Measurements from ENCODE around the gene EEF1G. TPM values are rescaled to one million over a fixed set of nuclear protein-coding genes. Genes with fewer than 3 reads are reported as not detected.
A peak's percentile ranks its signal among the peaks of the same experiment; 100 is the strongest.
"Not testable (repeated sequence)": the region's sequence is repeated elsewhere in the genome, so short reads cannot be mapped to it uniquely, and the experiment has no call there.

EEF1G gene
- total RNA-seq, 4 donors from 2014 or later, result 1,334 to 1,814 (median 1,607) TPM

DNA sequence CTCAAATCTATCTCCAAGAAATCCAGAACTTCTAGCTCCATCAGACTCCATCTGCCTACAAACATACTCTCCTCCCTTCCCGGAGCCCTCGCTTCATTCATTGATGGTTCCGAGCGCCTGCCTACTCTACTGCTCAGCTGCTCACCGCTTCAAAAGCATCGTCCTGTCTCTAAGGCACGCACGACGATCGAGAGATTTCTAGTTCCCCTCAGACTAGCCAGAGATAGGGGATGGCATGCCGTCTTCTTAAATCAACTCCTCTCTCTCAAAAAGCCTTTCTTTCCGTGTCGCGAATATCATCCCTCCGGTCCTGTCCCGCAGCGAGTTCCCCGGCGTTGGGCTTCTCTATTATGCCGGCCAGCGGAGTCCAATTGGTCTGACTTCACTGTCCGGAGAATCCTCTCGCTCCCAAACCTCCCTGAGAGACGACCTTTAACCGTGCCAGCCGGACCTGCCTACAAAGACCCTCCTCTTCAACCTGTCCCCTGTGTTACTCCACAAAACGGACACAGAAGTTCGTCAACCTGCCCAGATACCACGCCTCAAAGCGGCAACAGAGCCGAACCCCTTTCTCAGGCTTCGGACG lies 592 bp downstream of the EEF1G start:
- Histone ChIP-seq H3K4me3 (replicated peaks in 1 of 3) (peak overlapping the region; percentile 56 to 81 (median 64)), H3K27ac (peak overlapping the region; percentile 22 to 89 (median 63)), H3K4me1 (peaks cover 11 to 29% of the 10 kb centered on the region in 2 donors), H3K27me3 (no peaks in the 10 kb centered on the region), H3K9me3 (no peaks in the 10 kb centered on the region), H3K36me3 (peaks cover 38 to 39% of the 10 kb centered on the region in 2 donors)
- TF ChIP-seq, protein P1, sequence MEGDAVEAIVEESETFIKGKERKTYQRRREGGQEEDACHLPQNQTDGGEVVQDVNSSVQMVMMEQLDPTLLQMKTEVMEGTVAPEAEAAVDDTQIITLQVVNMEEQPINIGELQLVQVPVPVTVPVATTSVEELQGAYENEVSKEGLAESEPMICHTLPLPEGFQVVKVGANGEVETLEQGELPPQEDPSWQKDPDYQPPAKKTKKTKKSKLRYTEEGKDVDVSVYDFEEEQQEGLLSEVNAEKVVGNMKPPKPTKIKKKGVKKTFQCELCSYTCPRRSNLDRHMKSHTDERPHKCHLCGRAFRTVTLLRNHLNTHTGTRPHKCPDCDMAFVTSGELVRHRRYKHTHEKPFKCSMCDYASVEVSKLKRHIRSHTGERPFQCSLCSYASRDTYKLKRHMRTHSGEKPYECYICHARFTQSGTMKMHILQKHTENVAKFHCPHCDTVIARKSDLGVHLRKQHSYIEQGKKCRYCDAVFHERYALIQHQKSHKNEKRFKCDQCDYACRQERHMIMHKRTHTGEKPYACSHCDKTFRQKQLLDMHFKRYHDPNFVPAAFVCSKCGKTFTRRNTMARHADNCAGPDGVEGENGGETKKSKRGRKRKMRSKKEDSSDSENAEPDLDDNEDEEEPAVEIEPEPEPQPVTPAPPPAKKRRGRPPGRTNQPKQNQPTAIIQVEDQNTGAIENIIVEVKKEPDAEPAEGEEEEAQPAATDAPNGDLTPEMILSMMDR (IDR thresholded peaks at IDR 0.05), result no peak
- TF ChIP-seq POLR2A (IDR thresholded peaks at IDR 0.05), result no peak
- peak in 1 of 2 donors; percentile 12 for DNase-seq
- intact Hi-C loops (cut with DNase I), result no loop called here
- WGBS, 2 donors, result 0 to 2% methylated on average over 33 of the region's 33 CpGs

DNA sequence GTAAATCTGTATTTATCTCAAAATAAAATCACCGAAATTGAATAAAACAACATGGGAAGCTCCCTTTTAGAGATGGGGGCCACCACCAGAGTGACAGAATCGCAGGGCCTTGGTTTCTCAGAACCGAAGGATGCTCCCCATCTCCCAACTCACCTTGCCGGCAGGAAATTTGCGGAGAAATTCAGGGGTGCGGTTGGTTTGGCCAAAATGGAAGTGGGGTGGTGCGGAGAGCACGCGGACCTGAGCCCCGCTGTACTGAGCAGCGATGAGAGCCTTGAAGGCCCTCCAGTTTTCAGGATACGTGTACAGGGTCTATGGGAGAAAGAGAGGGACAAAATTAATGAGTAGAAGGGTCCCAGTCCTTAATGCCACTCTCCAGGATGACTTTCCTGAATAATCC lies 1.3 kb downstream of the EEF1G start:
- intact Hi-C loops (cut with DNase I), result no loop called here
- WGBS, 2 donors, result 75 to 79% methylated on average over 12 of the region's 12 CpGs
- H3K36me3 ChIP-seq, result peaks cover 41 to 42% of the 10 kb centered on the region in 2 donors

DNA sequence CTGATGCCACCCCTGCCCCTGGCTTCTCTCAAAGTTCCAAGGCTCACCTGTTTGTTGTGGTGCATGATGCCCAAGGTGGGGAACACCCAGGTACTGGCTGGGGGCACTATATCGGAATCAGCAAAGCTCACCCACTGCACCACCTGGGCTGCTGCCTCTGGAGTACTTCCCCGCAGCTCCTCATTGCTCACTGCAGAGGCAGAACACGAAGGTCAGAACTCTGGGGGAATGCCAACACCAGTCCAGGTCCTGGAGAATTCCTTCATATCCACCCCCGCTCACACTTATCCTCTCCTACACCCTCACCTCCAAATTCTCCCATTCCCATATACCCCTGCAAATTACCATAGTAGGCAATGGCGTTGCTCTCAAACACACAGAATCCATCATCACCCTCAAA lies 2.2 kb downstream of the EEF1G start:
- H3K9me3 ChIP-seq; DNase-seq; H3K4me3 ChIP-seq (replicated peaks in 1 of 3); H3K27ac ChIP-seq; H3K27me3 ChIP-seq; intact Hi-C loops (cut with DNase I): not testable (repeated sequence)
- Histone ChIP-seq H3K36me3 (peaks cover 45 to 52% of the 10 kb centered on the region in 2 donors), H3K4me1 (peaks cover 11 to 28% of the 10 kb centered on the region in 2 donors)
- WGBS, 2 donors, result 94 to 97% methylated on average over 5 of the region's 5 CpGs

More for the DNA sequence above, 1.3 kb downstream of the EEF1G start:
- no peaks in the 10 kb centered on the region for H3K27me3 ChIP-seq
- peak overlapping the region in 1 of 3 donors; percentile 89 for H3K27ac ChIP-seq
- TF ChIP-seq, protein P1 (IDR thresholded peaks at IDR 0.05), result no peak
- TF ChIP-seq POLR2A (IDR thresholded peaks at IDR 0.05), result no peak
- H3K4me1 ChIP-seq, result peaks cover 11 to 29% of the 10 kb centered on the region in 2 donors
- H3K9me3 ChIP-seq, result no peaks in the 10 kb centered on the region
- no peak for DNase-seq
- peak overlapping the region in 1 of 3 donors; percentile 56 for H3K4me3 ChIP-seq (replicated peaks in 1 of 3)

DNA sequence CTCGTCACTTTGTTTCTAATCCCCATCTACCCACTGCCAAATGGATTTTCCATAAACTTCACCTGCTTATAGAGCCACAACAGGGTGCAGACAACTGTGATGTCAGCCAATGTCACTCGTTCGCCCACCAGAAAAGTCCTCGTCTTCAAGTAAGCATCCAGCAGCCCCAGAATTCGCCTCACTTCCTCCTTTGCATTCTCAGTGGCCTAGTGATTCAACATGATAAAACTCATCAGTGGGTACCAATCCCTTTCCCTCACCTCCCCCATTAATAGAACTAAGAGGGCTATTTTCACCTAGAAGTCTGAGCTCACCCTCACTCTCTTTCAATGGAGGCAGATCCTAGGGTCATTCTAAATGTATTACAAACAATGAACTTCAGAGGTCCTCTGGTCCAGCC lies 2.8 kb downstream of the EEF1G start:
- H3K9me3 ChIP-seq; H3K27me3 ChIP-seq; DNase-seq; H3K4me3 ChIP-seq (replicated peaks in 1 of 3); intact Hi-C loops (cut with DNase I); H3K27ac ChIP-seq: not testable (repeated sequence)
- peaks cover 50 to 57% of the 10 kb centered on the region in 2 donors for H3K36me3 ChIP-seq
- 96 to 97% methylated on average over 5 of the region's 5 CpGs for WGBS, 2 donors
- peaks cover 11 to 22% of the 10 kb centered on the region in 2 donors for H3K4me1 ChIP-seq

DNA sequence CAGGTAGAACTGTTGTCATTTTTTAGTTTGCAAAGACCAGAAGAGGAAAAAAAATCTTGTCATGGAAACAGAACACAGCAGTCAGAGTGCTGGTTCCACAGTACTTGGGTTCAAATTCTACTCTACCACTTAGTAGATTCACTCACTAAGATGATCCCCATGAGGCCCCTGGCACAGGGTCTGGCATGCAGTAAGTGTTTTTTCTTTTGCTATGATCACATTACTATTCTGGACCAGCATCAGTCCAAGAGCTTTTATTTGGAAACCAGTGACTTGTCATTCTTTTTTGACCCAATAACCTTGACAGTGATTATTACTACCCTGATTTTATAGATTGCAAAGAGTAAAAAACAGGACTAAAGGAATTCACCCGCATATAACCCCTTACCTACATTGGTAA lies 4.1 kb downstream of the EEF1G start:
- Histone ChIP-seq H3K27ac (no peak overlapping the region), H3K27me3 (no peaks in the 10 kb centered on the region), H3K4me1 (peaks cover 6 to 10% of the 10 kb centered on the region in 2 donors), H3K4me3 (replicated peaks in 1 of 3) (no peak overlapping the region), H3K36me3 (peaks cover 53 to 66% of the 10 kb centered on the region in 2 donors), H3K9me3 (no peaks in the 10 kb centered on the region)
- no peak for TF ChIP-seq POLR2A (IDR thresholded peaks at IDR 0.05)
- TF ChIP-seq, protein P1 (IDR thresholded peaks at IDR 0.05), result no peak
- DNase-seq, result no peak
- WGBS, 2 donors, result 85 to 88% methylated on average over 1 of the region's 1 CpG
- intact Hi-C loops (cut with DNase I), result no loop called here

DNA sequence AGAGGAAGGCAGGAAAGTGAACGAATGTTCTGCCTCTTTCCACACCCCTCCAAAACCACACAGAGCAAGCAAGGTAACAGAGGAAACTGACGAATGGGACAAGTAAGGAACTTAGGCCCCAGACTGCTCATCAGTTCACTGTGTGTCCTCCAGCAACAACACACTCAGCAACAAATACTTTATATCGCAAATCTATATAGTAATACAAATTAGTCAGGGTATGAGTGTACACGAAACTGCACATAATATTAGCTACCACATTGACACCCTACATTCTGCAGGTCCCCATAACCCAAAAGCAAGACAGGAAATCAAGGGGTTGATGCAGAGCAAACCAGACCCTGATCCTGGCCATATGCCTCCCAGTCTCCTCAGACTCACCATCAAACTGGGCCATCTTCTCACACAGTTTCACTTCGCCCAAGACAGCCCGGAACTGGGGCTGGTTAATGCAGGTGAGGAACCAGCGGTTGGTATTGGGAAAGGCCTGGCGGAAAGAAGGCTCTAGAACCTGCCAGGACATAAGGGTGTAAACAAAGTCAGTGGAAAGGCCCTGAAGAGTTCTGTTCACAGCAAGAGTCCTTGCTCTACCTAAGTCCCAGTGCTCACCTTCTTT lies 6.6 kb downstream of the EEF1G start:
- H3K4me3 ChIP-seq (replicated peaks in 1 of 3), result no peak overlapping the region
- no peak for DNase-seq
- no peak overlapping the region for H3K27ac ChIP-seq
- peaks cover 0 to 3% of the 10 kb centered on the region in 2 donors for H3K4me1 ChIP-seq
- no peaks in the 10 kb centered on the region for H3K9me3 ChIP-seq
- H3K36me3 ChIP-seq, result peaks cover 72 to 87% of the 10 kb centered on the region in 2 donors
- intact Hi-C loops (cut with DNase I), result no loop called here
- H3K27me3 ChIP-seq, result no peaks in the 10 kb centered on the region
- TF ChIP-seq, protein P1 (IDR thresholded peaks at IDR 0.05), result no peak
- no peak for TF ChIP-seq POLR2A (IDR thresholded peaks at IDR 0.05)
- 83 to 91% methylated on average over 8 of the region's 8 CpGs for WGBS, 2 donors
